ENCODE measurements around the gene SLC12A3.

The SLC12A3 gene

GRCh38 chr16:56945847-56946527 lies 81.0 kb downstream of the SLC12A3 start:
- no peak for DNase-seq

GRCh38 chr16:56946767-56947603 lies 82.0 kb downstream of the SLC12A3 start:
- peak in 1 of 2 donors; percentile 62 for DNase-seq

DNA sequence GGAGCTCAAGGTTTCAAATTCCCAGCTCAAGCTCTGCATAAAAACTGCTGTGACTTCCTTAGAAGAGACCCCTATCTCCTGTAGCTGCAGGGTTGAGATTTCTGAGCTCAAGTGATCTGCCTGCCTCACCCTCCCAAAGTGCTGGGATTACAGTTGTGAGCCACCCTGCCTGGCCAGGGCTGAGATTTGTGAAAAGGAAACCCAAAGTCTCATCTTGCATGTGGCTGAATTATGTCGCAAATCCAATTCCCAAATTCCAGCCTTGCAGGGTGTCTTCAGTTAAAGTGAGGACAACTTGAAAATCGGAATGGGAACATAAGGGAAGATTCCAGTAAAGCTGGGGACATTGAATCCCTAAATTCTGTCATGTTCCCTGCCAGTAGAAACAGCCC lies 82.6 kb downstream of the SLC12A3 start:
- DNase-seq = no peak

DNA sequence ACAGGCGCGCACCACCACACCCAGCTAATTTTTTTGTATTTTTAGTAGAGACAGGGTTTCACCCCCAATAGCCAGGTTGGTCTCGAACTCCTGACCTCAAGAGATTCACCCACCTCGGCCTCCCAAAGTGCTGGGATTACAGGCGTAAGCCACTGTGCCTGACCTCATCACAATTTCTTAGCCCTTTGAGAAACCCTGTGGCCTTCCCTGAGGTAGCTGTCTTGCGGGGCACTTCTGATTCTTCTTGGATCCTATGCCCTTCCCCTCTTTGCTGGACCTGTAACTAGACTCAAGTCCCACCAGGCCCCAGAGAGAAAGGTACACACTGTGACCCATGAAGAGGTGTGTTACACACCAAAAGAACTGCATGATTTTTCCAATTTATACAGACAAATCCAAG lies 83.2 kb downstream of the SLC12A3 start:
- no peak for DNase-seq

GRCh38 chr16:56950051-56950450 lies 85.0 kb downstream of the SLC12A3 start:
- DNase-seq = no peak

GRCh38 chr16:56950455-56950854 lies 85.4 kb downstream of the SLC12A3 start:
- no peak for DNase-seq

DNA sequence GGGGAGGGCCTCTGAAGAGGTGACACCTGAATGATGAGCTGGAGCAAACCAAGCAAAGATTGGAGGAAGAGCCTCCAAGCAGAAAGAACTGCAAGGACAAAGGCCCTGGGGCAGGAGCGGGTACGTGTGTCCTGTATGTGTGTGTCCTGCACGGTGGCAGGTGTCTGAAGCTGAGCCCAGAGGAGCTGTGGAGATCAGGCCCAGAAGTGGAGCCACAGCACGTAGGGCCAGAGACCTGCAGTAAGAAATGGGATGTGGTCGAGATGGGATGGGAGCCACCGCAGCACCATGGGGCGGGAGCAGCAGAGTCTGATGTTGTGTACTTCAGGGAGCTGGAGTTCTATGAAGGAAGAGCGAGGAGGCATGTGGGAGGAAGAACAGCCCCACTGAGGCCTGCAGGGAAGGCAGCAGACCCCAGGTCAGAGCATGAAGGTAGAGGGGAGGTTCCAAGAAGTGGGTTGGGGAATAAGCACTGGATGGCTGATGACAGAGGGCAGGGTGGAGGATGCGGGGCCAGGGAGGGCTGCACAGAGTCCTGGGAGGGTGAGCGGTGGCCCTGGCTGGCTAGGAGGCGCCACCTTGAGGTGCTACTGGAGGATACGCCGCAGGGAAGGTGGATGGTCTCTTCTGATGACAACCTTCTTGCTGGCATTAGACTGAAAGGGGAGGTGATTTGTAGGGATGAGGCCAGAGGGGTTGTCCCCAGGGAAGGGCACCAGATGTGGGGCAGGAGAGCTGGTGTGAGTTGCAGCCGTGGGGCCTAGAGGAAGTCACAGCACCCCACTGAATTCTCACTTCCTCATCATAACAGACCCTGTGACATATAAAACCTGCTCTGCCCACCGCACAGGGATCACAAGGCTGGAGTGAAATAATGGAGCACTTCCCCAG lies 86.1 kb downstream of the SLC12A3 start:
- peak; percentile 72 to 92 for DNase-seq

- DNase-seq = no peak
Measured at GRCh38 chr16:56953006-56953405, 88.0 kb downstream of the SLC12A3 start.

DNA sequence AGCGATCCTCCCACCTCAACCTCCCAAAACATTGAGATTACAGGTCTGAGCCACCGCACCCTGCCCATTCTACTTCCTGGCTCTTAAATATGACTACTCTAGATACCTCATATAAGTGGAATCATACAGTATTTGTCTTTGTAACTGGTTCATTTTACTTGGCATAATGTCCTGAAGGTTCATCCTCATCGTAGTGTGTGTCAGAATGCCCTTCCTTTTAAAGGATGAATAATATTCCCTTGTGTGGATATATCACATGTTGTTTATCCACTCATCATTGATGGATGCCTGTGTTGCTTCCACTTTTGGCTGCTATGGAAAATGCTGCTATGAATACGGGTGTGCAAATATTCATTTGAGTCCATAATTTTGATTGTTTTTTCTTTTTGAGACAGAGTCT lies 91.1 kb downstream of the SLC12A3 start:
- DNase-seq = no peak

DNA sequence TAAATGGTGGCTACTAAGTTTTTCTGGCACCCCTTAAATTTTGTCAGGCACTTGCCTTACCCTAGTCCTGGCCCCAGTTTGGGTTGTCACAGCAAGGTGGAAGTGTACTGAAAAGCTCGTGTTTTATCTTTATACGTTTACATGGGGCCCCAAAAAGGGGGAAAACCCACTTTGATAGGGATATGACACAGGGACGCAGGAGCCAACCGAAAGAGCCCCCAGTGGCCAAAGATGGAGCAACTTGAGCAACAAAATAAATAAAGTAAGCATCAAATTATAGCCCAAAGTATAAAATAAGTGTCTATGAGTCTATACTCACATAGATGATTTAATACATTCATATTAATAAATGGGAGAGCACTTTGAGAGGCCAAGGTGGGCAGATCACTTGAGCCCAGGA lies 91.7 kb downstream of the SLC12A3 start:
- DNase-seq = no peak

DNA sequence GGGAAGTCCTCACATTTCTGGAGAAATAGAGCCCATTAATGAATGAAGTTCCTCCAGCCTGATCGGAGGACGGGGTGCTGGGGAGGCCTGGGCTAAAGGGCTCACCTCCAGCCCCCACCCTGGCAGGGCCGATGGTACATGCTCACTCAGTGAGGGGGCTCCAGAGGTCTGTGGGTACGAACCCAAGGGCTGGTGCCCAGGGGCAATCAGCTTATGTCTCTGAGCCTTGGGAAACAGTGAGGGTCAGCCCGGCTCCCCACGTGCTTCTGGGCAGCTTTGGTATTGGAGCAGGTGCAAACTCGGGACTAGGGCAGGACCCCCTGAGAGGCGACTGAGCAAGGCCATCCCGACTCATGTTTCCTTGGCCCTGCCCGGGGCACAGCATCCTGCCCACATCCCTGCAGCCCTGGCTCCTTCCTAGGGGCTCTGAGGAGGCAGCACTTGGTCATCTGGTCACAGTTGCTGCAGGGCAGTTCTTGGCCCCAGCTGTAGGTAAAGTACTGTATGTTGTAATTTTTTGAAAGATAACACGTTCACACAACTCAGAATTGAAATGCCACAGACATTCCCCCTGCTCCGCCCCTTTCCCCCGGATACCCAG lies 95.8 kb downstream of the SLC12A3 start:
- no peak for DNase-seq

DNA sequence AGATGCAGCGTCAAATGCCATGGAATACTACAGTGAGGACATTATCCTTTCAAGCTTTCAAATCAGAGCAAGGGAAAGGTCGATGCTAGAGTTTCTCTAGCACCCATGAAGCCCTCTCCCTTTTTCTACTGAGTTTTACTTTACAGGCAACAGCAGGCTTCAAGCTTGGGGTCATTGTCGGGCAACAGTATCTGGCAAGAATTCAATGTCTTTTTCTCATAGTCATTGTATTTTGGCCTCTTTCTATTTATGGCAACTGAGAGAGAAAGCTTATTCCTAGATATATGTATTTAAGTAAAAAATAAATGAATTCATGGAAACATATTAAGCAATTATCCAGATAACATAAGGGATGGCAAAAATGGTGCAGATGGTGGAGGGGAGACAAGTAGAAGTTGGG lies 96.4 kb downstream of the SLC12A3 start:
- DNase-seq = no peak

- DNase-seq = no peak
Measured at GRCh38 chr16:56961851-56962281, 96.9 kb downstream of the SLC12A3 start, which contains the start of gene CETP. CETP (plus strand) TSS chr16:56961950; CDS start chr16:56961980, 30 bp downstream.

- peak; percentile 80 to 96 for DNase-seq
Measured at GRCh38 chr16:56964243-56965148, 99.5 kb downstream of the SLC12A3 start.
